ENCODE results near the gene ZNF652.
A peak's percentile ranks its signal among the peaks of the same experiment; 100 is the strongest.

ZNF652 gene

DNA sequence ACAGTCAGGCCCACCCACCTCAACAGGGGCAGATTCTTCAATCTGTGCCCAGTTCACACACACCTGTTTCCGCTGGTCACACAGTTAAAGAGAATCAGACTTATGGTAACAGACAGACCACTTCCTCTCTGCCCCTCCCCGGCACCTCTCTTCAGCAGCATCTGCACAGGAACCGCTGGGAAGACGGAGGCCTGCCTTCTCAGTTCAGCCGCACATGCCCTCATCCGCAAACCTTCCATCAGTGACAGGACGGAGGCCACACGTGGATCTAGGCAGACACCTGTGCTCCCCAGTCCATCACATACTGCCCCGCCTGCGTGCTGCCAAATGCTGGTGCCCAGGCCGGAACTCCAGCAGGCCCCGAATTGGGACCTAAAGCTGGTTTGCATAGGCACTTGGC is 42.3 kb upstream of the ZNF652 start:
- no peak; the same call in 1 of the 2 replicates for TF ChIP-seq EZH2phosphoT487 (IDR thresholded peaks at IDR 0.05; ENCODE audit: borderline replicate concordance)
- TF ChIP-seq, protein P1, sequence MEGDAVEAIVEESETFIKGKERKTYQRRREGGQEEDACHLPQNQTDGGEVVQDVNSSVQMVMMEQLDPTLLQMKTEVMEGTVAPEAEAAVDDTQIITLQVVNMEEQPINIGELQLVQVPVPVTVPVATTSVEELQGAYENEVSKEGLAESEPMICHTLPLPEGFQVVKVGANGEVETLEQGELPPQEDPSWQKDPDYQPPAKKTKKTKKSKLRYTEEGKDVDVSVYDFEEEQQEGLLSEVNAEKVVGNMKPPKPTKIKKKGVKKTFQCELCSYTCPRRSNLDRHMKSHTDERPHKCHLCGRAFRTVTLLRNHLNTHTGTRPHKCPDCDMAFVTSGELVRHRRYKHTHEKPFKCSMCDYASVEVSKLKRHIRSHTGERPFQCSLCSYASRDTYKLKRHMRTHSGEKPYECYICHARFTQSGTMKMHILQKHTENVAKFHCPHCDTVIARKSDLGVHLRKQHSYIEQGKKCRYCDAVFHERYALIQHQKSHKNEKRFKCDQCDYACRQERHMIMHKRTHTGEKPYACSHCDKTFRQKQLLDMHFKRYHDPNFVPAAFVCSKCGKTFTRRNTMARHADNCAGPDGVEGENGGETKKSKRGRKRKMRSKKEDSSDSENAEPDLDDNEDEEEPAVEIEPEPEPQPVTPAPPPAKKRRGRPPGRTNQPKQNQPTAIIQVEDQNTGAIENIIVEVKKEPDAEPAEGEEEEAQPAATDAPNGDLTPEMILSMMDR (conservative IDR thresholded peaks at IDR 0.05; ENCODE audit: low read length) = no peak
- Histone ChIP-seq H3K4me2 (ENCODE audit: low read depth, low read length, poor library complexity, severe bottlenecking) (peak overlapping the region; percentile 93), H3K9ac (ENCODE audit: low read depth, low read length, poor library complexity, severe bottlenecking) (peak overlapping the region; percentile 75), H3K79me2 (ENCODE audit: insufficient read depth, low read length) (0 out of 2 replicates have a peak, but pooled peaks cover 4% of the 10 kb centered on the region), H3K4me3 (ENCODE audit: low read length, poor library complexity, severe bottlenecking) (peak overlapping the region; percentile 68), H3K9me3 (ENCODE audit: insufficient read depth, low read depth, low read length) (no peaks in the 10 kb centered on the region), H4K20me1 (ENCODE audit: insufficient read depth, low read length, poor library complexity, severe bottlenecking) (no peaks in the 10 kb centered on the region), H2AFZ (ENCODE audit: low read length) (no peak overlapping the region), H3F3A (ENCODE audit: low read depth) (peaks cover 5% of the 10 kb centered on the region), H3K4me1 (ENCODE audit: insufficient read depth, low read length, poor library complexity, severe bottlenecking) (peaks cover 76% of the 10 kb centered on the region), H3K9me2 (replicated peaks; ENCODE audit: low read depth, low read length) (no peaks in the 10 kb centered on the region), H3K27me3 (ENCODE audit: insufficient read depth, low read length, poor library complexity, severe bottlenecking) (no peaks in the 10 kb centered on the region), H3K36me3 (ENCODE audit: insufficient read depth, low read length) (peaks cover 33% of the 10 kb centered on the region)

DNA sequence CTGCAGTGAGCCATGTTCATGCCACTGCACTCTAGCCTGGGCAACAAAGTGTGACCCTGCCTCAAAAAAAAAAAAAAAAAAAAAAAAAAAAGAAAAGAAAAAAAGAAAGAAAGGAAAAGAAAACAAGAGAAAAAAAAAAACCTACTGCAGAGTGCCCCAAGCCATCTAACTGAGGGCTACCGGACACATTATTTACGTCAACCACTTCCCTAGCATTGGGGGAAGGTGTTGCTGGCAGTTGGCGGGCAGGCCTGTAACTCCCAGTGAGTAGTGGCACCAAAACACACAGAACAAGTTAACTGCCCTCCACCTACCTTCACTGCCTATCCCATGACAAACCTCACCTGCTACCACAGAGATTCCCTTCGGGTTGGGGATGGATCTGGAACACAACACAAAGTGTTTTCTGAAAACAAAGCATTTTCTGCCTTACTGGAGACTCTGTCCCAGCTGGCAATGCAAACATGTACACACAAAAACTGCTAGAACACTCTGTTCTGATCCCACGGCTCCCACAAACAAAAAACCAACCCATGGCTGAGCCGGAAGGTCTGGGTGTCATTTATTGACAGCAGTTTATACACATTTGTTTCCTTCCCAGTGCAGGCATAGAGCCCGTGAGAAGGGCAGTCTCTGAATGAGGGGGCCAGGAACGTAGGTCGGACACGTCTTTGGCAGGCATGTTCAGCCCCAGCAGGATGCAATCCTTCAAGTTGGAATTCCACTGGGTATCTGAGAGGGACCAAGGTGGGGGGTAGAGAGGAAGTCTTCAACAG is 41.7 kb upstream of the ZNF652 start:
- peaks cover 28% of the 10 kb centered on the region for H3K36me3 ChIP-seq (ENCODE audit: insufficient read depth, low read length)
- TF ChIP-seq, protein P1 (conservative IDR thresholded peaks at IDR 0.05; ENCODE audit: low read length) = no peak
- TF ChIP-seq EZH2phosphoT487 (IDR thresholded peaks at IDR 0.05; ENCODE audit: borderline replicate concordance) = no peak
- peak overlapping the region; percentile 93 for H3K4me2 ChIP-seq (ENCODE audit: low read depth, low read length, poor library complexity, severe bottlenecking)
- H3K79me2 ChIP-seq (ENCODE audit: insufficient read depth, low read length) = 0 out of 2 replicates have a peak, but pooled peaks cover 4% of the 10 kb centered on the region
- H2AFZ ChIP-seq (ENCODE audit: low read length) = no peak overlapping the region
- peak overlapping the region; percentile 68 for H3K4me3 ChIP-seq (ENCODE audit: low read length, poor library complexity, severe bottlenecking)
- H3K27me3 ChIP-seq (ENCODE audit: insufficient read depth, low read length, poor library complexity, severe bottlenecking) = no peaks in the 10 kb centered on the region
- H3K9ac ChIP-seq (ENCODE audit: low read depth, low read length, poor library complexity, severe bottlenecking) = peak overlapping the region; percentile 75
- H3K9me2 ChIP-seq (replicated peaks; ENCODE audit: low read depth, low read length) = no peaks in the 10 kb centered on the region
- no peaks in the 10 kb centered on the region for H3K9me3 ChIP-seq (ENCODE audit: insufficient read depth, low read depth, low read length)
- no peaks in the 10 kb centered on the region for H4K20me1 ChIP-seq (ENCODE audit: insufficient read depth, low read length, poor library complexity, severe bottlenecking)
- H3F3A ChIP-seq (ENCODE audit: low read depth) = peaks cover 5% of the 10 kb centered on the region
- peaks cover 69% of the 10 kb centered on the region for H3K4me1 ChIP-seq (ENCODE audit: insufficient read depth, low read length, poor library complexity, severe bottlenecking)

DNA sequence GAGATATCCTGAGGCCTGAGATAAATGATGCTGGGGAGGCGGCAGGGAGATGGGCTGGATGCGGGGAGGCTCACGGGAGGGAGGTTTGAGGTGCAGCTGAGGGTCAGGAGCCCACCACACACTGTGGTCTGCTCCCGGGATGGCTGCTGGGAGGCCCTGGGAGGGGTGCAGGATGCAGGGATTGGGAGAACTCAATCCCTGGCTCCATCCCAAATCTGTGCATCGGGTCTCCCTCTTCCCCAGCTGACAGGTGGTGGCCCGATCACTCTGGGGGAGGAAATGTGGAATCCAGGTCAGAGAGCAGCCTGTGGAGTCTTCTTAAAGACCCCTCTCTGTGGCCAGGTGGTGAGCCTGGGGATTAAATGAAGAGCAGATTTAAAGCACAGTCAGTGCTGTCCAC is 40.7 kb upstream of the ZNF652 start:
- Histone ChIP-seq H3K9me3 (ENCODE audit: insufficient read depth, low read depth, low read length) (no peaks in the 10 kb centered on the region), H3K9ac (ENCODE audit: low read depth, low read length, poor library complexity, severe bottlenecking) (peak overlapping the region; percentile 75), H4K20me1 (ENCODE audit: insufficient read depth, low read length, poor library complexity, severe bottlenecking) (no peaks in the 10 kb centered on the region), H3K36me3 (ENCODE audit: insufficient read depth, low read length) (peaks cover 23% of the 10 kb centered on the region; the same call in 1 of the 2 replicates), H3K4me1 (ENCODE audit: insufficient read depth, low read length, poor library complexity, severe bottlenecking) (peaks cover 64% of the 10 kb centered on the region), H3K27me3 (ENCODE audit: insufficient read depth, low read length, poor library complexity, severe bottlenecking) (no peaks in the 10 kb centered on the region), H3K4me3 (ENCODE audit: low read length, poor library complexity, severe bottlenecking) (peak overlapping the region; percentile 68), H3K9me2 (replicated peaks; ENCODE audit: low read depth, low read length) (no peaks in the 10 kb centered on the region), H3F3A (ENCODE audit: low read depth) (peaks cover 5% of the 10 kb centered on the region), H3K79me2 (ENCODE audit: insufficient read depth, low read length) (0 out of 2 replicates have a peak, but pooled peaks cover 4% of the 10 kb centered on the region), H3K4me2 (ENCODE audit: low read depth, low read length, poor library complexity, severe bottlenecking) (peak overlapping the region; percentile 93), H2AFZ (ENCODE audit: low read length) (no peak overlapping the region)
- TF ChIP-seq, protein P1 (conservative IDR thresholded peaks at IDR 0.05; ENCODE audit: low read length) = no peak
- no peak for TF ChIP-seq EZH2phosphoT487 (IDR thresholded peaks at IDR 0.05; ENCODE audit: borderline replicate concordance)

All from Loucy (cell line).